OCI-LY3 (cell line): ENCODE data around the gene IFT43.

Source experiments
- CTCF ChIP-seq: fragments of 200-600, 300-600 bp; sonication (generic); IDR thresholded peaks from 2 replicates; pipeline ENCODE4 v1.5.1; 2014; ENCODE audit warnings: antibody characterized with exemption, low read length, low read depth
- EZH2phosphoT487 ChIP-seq: fragments of 200-600 bp; shearing (Covaris generic); IDR thresholded peaks from 2 replicates; pipeline ENCODE4 v1.6.1; 2018; ENCODE audit warnings: antibody characterized with exemption, mixed run types, low read depth

GRCh38 chr14:76056128-76056527, 70.6 kb downstream of the IFT43 start:
- TF ChIP-seq CTCF (peak; percentile 51), EZH2phosphoT487 (no peak)
